Nucleus accumbens (tissue), 56 donors: Measurements from ENCODE around the gene MRPL51.

Experiments used
- DNase-seq, 56 donors: peaks; one replicate each; lab custom pipeline; 2025; lab: John Stamatoyannopoulos, UW

The MRPL51 gene

DNA sequence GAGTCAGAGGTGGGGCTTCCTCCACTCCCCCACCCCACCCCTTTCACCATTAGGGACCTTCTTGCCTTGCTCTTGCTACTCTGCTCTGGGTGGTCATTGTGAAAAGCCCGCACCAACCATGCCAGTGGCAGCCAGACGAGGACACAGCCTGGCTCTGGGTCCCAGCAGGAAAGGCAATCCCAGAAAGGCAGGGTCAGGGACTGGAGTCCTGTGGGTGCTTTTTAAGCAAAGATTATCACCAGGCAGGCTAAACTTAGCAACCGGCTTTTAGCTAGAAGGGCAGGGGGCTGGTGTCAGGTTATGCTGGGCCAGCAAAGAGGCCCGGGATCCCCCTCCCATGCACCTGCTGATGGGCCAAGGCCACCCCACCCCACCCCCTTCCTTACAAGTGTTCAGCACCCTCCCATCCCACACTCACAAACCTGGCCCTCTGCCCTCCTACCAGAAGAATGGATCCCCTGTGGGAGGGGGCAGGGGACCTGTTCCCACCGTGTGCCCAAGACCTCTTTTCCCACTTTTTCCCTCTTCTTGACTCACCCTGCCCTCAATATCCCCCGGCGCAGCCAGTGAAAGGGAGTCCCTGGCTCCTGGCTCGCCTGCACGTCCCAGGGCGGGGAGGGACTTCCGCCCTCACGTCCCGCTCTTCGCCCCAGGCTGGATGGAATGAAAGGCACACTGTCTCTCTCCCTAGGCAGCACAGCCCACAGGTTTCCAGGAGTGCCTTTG is 40.0 kb upstream of the MRPL51 start:
- DNase-seq = peak in 50 of 56 donors; percentile 52 to 93 (median 84)

DNA sequence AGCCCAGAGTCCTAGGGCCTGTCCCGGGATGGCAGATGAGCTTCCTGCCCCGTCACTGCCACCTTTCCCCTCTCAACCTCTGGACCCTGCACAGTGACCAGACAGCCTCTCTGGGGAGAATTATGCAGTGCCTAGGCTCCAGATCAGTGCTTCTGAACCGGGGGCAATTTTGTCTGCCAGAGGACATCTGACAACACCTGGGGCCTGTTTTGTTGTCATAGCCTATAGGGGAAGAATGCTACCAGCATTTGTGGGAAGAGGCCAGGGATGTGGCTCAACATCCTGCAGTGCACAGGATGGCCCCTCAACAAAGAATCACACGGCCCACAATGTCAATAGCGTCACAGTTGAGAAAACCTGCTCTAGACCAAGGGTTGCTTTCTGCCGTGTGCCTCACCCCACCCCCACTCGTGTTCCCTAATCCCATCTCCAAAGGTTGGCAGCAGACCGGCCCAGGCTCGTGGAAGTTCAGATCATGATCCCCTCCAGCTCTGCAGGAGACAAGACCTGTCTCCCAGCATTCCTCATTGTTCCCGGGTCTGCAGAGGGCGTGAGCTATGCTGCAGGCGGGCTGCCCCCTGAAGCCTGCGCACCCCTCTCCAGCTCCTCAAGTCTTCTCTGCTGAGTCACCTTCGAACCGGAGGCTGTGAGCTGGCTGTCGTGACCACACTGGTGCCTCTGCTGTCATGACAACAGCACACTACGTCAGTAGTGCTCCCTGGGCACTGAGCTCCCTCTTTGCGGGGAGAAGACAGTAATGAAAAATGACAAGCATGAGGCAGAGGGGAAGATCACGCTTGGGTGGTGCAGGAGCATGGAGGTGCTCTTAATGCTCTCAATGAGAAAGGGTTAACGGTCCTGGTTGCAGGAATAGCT is 39.2 kb upstream of the MRPL51 start:
- DNase-seq = peak in 47 of 56 donors; percentile 34 to 87 (median 64)

DNA sequence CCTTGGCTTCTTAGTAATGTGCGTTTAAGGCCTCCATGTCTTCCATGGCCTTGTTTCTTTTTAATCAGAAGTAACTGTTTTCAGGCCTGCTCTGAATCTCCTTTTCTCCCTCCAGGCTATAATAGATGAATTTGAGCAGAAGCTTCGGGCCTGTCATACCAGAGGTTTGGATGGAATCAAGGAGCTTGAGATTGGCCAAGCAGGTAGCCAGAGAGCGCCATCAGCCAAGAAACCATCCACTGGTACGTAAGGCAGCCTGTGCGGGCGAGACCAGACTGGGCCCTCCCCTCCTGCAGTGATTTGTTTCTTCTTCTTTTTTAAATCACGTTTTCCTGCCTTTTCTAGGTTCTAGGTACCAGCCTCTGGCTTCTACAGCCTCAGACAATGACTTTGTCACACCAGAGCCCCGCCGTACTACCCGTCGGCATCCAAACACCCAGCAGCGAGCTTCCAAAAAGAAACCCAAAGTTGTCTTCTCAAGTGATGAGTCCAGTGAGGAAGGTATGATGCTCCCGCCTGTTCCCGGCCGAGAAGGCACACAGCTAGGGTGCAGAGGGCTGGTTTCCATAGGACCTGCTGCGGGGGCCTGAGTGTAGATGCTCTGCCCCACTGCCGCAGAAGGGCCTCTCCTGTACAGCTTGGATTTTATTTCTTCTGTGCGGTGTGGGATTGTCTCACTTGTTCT is 37.7 kb upstream of the MRPL51 start:
- DNase-seq = no peak

DNA sequence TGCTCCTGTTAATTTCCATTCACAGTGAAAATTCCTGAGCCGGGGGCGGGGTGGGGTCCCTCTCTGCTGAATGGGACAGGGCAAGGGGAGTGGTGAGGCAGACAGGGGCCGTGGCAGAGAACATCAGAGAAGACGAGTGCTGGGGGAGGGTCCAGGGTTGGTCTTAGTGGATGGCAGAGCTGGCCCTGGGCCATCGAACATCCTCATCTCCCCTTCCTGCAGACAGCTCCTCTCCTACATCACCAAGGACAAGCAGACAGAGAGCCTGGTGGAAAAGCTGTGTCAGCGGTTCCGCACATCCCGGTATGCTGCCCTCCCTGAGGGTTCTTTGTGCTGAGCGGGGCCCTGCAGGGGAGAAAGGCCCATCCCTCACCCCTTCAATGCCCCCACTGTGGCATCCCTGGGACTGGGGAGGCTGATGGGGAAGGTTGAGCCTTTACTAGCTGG is 36.3 kb upstream of the MRPL51 start:
- DNase-seq = no peak

DNA sequence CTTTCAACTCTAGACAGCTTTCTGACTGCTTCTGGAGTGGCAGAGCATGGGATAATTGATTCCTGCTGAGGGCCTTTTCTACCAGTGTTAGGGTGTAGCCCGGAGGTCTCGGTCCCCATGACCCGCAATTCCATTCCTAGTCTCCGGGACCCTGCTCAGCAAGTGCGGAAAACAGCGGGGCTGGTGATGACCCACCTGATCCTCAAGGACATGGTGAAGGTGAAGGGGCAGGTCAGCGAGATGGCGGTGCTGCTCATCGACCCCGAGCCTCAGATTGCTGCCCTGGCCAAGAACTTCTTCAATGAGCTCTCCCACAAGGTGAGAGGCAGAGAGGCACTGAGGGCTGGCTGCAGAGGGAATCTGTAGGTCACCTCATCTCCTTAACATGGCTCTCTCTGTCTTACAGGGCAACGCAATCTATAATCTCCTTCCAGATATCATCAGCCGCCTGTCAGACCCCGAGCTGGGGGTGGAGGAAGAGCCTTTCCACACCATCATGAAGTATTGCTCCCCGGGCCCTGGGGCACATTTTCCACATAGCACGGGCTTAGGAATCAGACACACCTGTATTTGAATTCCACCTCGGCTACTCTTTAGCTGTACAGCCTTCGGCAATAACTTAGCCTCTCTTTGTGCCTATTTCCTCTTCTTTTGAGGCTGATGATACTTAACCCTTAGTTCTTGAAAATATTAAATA is 35.6 kb upstream of the MRPL51 start:
- DNase-seq = no peak

DNA sequence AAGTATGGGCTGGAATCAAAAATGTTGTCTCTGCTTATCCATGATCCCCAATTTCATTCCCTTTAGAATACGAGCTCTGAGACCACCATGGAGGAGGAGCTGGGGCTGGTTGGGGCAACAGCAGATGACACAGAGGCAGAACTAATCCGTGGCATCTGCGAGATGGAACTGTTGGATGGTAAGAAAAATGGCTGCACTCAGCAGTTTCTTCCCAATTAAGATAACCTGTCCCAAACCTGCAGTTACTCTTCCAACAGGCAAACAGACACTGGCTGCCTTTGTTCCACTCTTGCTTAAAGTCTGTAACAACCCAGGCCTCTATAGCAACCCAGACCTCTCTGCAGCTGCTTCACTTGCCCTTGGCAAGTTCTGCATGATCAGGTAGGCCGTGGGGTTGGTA is 34.6 kb upstream of the MRPL51 start:
- DNase-seq = no peak

DNA sequence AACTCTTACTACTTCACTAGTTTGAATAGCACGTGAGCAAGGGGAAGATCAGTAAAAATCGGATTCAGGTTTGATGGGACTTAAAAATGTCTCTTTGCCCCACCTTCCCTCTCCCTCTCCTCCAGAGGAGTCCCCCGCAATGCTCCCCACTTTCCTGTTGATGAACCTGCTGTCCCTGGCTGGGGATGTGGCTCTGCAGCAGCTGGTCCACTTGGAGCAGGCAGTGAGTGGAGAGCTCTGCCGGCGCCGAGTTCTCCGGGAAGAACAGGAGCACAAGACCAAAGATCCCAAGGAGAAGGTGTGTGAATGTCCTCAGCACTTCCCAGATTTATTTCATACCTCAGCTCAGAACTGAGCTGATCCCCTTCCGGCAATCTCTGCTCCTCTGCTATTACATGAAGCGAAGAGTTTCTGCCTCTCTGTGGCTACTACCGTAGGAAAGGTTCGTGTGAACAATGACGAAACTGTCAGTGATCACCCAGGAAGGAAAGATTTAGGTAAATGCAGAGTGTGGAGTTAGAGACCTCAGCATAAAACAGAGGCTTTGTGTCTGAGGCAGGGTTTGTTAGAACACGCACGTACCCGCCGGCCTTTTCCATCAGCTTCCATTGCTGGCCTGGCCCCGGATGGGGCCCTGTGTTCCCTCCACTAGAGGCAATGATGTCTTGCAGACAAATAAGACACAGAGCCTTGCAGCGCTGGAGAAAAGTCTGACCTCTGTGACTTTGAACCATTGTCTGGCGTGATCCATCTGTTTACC is 33.9 kb upstream of the MRPL51 start:
- DNase-seq = no peak

DNA sequence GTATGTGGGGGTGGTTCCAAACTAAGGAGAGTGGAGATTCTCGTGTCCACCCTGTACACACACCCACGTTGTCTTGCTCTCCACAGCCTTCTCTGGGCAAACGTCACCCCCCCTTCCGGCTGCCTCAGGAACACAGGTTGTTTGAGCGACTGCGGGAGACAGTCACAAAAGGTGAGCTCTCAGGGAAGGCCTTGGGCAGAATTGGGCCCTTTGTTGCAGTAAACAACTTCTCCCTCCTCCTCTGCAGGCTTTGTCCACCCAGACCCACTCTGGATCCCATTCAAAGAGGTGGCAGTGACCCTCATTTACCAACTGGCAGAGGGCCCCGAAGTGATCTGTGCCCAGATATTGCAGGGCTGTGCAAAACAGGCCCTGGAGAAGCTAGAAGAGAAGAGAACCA is 33.1 kb upstream of the MRPL51 start:
- DNase-seq = no peak

DNA sequence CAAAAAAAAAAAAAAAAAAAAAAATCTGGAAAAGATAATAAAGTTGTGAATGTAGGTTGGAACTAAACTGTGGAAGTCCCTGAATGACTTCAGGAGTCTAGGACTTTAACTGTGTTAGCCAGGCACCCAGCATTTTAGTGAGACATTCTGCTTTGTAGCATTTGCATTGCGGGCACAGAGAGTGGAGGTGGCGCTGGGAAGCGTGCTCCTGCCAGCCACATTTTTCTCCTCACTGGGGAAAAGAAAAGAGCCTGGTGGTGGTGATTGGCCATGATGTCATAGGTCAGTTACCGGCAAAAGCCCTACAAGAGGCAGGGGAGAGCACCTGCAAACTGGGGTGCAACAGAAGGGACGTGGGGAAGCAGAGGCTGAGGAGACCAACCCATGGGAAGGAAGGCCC is 31.6 kb upstream of the MRPL51 start:
- no peak for DNase-seq

DNA sequence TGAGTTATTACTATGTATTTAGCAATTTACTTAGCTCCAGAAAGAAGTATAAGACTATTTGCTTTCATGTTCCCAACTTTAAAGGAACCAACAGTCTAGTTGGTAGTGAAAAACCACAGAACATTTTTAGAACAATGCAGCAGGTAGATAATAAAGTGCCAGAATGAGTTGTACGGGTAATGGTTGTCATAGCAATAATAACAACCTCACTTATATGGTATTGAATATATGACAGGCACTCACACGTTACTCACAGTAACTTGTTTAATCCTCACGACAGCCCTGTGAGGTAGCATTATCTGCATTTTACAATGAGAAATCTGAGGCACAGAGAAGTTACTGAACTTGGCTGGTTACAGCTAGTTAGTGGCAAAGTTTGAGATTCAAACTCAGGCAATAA is 30.6 kb upstream of the MRPL51 start:
- DNase-seq = no peak

DNA sequence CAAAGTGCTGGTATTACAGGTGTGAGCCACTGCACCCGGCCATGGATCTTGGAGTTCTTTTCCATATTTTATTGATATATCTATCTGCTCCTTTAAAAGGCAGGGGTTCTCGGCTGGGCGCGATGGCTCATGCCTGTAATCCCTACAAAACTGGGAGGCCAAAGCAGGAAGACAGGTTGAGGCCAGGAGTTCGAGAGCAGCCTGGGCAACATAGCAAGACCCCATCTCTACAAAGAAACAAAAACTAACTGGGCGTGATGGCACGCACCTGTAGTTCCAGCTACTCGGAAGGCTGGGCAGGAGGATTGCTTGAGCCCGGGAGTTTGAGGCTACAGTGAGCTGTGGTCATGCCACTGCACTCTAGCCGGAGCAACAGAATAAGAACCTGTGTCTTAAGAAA is 29.1 kb upstream of the MRPL51 start:
- DNase-seq = no peak

DNA sequence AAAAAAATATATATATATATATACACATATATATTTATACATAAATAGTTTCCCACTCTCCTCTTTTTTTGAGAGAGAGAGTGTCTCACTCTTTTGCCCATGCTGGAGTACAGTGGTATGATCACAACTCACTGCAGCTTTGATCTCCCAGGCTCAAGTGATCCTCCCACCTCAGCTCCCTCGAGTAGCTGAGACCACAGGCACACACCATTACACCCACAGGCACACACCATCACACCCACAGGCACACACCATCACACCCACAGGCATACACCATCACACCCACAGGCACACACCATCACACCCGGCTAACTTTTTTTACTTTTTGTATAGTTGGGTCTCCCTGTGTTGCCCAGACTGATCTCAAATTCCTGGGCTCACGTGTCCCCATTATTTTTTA is 27.1 kb upstream of the MRPL51 start:
- no peak for DNase-seq

DNA sequence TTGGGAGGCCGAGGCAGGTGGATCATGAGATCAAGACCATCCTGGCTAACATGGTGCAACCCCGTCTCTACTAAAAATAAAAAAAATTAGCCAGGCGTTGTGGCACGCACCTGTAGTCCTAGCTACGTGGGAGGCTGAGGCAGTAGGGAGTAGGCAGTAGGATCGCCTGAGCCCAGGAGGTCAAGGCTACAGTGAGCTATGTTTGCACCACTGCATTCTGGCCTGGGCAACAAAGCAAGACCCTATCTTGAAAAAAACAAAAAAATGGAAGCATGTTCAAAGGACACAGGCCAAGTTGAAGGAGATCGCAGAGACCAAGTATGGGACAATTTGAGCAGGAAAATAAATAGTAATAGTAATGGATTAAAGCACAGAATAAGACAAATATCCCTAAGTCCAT is 15.0 kb upstream of the MRPL51 start:
- DNase-seq = no peak

DNA sequence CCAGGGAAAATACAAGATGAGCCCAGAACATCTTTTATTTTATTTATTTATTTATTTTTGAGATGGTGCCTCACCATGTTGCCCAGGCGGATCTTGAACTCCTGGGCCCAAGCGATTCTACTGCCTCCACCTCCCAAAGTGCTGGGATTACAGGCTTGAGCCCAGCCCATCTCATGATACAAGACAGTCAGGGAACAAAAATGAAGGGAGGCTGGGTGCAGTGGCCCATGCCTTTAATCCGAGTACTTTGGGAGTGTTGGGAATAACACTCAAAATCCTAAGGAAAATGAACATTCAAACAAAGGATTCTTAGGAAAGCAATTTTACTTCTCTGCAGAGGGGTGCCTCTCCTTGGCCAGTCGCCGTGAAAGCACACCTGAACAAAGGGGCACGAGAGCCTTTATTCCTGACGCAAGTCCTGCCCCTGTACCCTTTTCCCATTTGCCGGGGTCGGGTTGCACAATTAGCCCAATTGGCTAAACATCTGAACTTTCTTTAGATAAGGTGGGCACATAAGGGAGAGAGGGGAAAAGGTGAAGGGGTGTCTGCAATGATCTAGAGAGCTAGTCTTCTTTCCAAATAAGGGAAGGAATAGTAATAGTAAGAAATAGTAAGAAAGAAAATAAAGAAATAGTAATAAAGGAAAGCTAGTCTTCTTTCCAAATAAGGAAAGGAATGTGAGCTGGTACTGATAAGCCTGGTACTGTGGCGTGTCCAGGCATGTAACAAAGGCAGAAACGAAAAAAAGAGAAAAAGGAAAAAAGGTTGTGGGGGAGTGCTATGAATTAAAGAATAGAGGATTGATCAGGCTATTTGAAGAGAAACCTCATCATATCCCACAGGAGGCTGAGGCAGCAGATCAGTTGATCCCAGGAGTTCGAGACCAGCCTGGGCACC is 14.3 kb upstream of the MRPL51 start:
- no peak for DNase-seq

DNA sequence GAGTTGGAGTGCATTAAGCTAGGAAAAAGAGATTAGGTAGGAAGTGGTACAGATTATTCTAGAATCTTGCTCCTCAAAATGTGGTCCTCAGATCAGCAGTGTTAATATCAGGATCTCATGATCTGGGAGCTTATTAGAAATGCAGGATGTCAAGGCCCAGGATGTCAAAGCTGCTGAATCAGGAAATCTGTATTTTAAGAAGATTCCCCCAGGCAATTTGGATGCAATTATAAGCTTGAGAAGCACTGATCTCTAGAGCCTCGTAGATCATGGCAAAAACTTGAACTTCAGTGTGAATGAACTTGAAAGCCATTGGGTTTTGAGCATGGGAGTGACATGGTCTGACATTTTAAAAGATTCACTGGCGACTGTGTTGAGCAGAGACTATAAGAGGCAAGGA is 7.4 kb upstream of the MRPL51 start:
- DNase-seq = no peak

DNA sequence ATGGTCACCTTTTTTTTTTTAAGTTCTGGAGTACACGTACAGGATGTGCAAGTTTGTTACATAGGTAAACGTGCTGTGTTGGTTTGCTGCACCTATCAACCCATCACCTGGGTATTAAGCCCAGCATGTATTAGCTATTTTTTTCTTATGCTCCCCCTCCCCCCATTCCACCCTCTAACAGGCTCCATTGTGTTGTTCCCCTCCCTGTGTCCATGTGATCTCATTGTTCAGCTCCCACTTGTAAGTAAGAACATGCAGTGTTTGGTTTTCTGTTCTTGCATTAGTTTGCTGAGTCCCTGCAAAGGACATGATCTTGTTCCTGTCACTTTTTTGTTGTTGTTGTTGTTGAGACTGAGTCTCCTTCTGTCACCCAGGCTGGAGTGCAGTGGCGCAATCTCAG is 4.2 kb upstream of the MRPL51 start:
- DNase-seq = peak in 23 of 56 donors; percentile 1 to 36 (median 15)

DNA sequence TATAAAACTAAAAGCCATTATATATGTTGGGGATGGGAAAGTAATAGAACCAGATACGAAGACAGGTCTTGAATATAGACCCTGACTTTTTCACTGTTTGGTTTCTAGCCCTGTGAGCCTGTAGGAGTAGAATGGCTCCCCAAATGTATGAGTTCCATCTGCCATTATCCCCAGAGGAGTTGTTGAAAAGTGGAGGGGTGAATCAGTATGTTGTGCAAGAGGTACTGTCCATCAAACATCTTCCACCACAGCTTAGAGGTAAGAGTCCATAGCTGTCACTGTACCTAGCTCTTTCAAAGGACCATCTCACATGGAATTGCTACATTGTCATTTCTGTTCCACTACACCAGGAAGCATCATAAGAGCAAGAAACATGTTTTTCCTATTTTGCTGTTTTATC is 1.9 kb upstream of the MRPL51 start:
- DNase-seq = no peak

DNA sequence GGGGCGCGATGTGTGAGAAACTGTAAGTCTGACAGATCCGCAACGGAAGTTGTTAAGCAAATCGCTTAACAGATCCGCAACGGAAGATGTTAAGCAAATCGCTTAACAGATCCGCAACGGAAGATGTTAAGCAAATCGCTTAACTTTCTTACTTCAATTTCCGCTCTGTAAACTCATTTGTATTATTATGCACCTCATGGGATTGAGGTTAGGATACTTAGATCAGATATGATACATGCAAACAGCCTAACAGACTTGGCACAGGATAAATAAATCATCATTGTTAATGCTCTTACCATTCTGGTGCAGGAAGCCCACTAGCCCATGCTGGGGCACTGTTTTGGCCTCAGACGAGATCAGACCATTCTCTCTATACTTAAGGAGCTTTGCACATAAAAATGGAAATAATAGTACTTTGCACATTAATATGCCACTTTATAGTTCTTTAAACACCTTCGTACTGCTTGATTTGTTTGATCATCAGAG is 1.2 kb upstream of the MRPL51 start:
- DNase-seq = no peak
